Stimulated activated CD4-positive, alpha-beta T cell treated with anti-CD3 and anti-CD28 coated beads, Interleukin-4, amount 100 ng/mL, for 48 hours (primary cell): Measurements from ENCODE around the gene AHRR.
"Not testable (repeated sequence)": the region's sequence is repeated elsewhere in the genome, so short reads cannot be mapped to it uniquely, and the experiment has no call there.

Experiments
- DNase-seq, 2 donors: peaks; one replicate each; pipeline ENCODE4 v3.0.0-alpha.2; 2020; ENCODE audit warnings: low read depth in 2 of 2

AHRR gene

DNA sequence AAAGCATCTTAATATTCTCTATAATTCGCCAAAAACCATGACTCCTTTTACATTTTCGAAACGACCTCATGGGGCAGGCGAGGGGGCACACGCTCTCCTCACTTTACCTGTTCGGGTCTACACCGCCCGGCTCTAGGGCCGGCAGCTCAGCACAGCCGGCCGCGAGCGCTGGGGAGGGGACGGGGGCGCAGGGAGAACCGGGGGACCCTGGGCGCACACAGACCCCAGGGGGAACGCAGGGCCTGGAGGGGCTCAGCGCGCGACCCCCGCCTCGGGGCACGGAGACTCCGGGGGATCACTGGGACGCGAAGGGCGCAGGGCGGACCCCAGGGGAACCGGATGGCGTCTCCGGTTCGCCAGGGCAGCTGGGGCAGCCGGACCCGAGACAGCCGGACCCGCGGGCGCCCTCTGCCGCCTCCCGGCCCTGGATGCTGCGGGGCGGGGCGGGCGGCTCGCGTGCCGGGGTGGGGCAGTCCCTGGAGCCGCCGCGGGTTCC lies at the start of gene AHRR:
Gene AHRR (plus strand): TSS at position 485 of the 496 bp plus-strand sequence. CDS start 22,189 bp downstream, outside the sequence.
- DNase-seq, result peak; percentile 41 to 50

- DNase-seq, result not testable (repeated sequence)
Observed at GRCh38 chr5:271828-272167, 49.7 kb upstream of the AHRR start.

DNA sequence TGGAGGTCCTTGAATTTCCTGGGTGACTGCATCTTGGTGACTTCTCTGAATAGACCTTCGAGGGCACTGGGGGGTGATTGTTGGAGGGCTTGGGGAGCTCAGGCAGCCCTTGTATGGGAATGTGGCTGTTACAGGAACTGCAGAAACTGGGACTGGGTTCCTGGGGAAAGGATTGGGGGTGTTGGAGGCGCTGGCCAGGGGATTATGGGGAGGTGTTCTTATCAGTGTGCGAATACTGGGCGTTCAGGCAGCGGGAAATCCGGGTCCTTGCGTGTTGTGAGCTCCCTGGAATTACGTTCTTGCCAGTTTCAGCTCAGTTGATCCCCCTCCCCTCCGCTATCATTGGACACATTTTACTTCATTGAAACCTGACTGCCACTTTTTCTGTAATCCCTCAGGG lies 48.4 kb upstream of the AHRR start:
- not testable (repeated sequence) for DNase-seq

DNA sequence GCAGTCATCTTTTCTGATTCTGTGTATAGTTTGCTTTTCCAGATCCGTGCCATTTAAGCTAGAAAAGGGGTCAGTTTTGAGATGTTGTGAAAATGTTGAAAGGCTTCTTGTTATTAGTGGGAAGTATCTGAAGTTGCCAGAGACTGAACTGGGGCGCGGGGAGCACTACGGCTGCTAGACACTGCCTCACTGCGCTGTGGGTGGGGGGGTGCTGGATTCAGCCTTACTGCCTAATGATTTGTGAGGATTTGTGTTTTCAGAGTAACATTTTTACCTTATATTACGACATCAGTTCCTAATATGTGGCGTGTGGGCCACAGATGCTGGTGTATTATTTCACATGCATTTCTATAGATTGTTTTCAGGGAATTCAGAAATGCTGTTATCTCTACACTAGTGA lies 48.0 kb upstream of the AHRR start:
- not testable (repeated sequence) for DNase-seq

- DNase-seq, result not testable (repeated sequence)
Observed at GRCh38 chr5:274346-274745, 47.2 kb upstream of the AHRR start.

- DNase-seq, result no peak
Observed at GRCh38 chr5:278646-279045, 42.9 kb upstream of the AHRR start.

- DNase-seq, result not testable (repeated sequence)
Observed at GRCh38 chr5:279051-279665, 42.4 kb upstream of the AHRR start.

DNA sequence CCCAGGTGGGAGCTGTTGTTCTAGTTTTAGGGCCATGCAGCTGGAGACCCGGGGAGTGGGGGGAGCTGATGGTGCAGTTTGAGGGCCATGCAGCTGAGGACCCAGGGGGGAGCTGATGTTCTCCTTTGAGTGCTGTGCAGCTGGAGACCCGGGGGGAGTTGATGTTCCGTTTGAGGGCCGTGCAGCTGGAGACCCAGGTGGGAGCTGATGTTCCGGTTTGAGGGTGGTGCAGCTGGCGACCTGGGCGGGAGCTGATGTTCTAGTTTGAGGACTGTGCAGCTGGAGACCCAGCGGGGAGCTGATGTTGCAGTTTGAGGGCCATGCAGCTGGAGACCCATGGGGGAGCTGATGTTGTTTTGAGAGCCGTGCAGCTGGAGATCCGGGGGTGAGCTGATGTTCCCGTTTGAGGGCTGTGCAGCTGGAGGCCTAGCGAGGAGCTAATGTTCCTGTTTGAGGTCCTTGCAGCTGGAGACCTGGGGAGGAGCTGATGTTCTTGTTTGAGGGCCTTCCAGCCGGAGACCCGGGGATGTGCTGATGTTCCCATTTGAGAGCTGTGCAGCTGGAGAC lies 35.4 kb upstream of the AHRR start:
- DNase-seq, result no peak

GRCh38 chr5:290200-290599 lies 31.3 kb upstream of the AHRR start:
- DNase-seq, result not testable (repeated sequence)

DNA sequence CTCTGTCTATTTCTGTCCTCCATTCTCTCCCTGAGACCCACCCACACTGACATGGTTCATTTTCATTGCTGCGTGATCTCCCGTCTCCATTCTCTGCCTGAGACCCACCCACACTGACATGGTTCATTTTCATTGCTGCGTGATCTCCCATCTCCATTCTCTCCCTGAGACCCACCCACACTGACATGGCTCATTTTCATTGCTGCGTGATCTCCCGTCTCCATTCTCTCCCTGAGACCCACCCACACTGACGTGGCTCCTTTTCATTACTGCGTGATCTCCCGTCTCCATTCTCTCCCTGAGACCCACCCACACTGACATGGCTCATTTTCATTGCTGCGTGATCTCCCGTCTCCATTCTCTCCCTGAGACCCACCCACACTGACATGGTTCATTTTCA lies 30.2 kb upstream of the AHRR start:
- DNase-seq, result not testable (repeated sequence)

- not testable (repeated sequence) for DNase-seq
Observed at GRCh38 chr5:294788-295187, 26.7 kb upstream of the AHRR start.

- DNase-seq, result not testable (repeated sequence)
Observed at GRCh38 chr5:296207-296606, 25.3 kb upstream of the AHRR start.

DNA sequence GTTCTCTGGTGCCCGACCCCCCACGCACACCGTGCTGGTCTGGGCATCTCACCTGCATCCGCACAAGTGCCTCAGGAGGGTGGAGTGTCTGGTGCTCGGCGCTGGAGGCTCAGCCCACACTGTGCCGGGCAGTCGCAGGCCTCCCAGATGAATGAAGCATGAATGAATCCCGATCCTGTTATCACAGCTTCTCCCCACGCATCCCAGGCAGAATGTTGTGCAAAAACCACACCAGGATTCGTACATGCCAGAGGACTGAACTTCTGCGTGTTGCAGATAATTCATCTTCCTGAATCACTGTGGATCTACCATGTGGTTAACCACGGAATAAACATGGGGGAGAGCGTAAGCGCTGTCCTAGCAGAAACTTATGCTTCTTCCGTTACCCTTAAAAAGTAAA lies 24.6 kb upstream of the AHRR start:
- DNase-seq, result not testable (repeated sequence)

DNA sequence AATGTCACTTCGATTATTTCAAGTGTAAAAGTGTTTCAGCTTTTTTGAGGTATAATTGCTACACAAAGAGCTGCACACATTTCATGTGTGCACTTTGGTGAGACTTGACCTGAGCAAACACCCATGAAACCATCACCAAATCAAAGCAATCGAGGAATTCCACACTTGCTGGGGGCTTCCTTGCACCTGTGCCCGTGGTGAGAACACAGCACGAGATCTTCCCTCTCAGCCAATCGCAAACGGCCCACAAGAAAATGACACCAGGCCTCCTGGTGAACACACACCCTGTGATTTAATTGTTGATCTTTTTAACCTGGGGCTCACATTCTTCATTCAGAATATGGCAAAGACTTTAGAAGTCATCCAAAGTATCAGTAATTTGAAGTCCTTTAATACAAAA lies 24.1 kb upstream of the AHRR start:
- DNase-seq, result not testable (repeated sequence)

- not testable (repeated sequence) for DNase-seq
Observed at GRCh38 chr5:297991-298736, 23.4 kb upstream of the AHRR start.

DNA sequence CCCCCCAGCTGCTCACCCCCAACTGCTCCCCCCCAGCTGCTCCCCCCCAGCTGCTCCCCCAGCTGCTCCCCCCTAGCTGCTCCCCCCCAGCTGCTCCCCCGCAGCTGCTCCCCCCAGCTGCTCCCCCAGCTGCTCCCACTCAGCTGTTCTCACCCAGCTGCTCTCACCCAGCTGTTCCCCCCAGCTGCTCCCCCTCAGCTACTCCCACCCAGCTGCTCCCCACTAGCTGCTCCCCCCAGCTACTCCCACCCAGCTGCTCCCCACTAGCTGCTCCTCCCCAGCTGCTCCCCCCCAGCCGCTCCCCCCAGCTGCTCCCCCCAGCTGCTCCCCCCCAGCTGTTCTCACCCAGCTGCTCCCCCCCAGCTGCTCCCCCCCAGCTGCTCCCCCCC lies 22.8 kb upstream of the AHRR start:
- no peak for DNase-seq

DNA sequence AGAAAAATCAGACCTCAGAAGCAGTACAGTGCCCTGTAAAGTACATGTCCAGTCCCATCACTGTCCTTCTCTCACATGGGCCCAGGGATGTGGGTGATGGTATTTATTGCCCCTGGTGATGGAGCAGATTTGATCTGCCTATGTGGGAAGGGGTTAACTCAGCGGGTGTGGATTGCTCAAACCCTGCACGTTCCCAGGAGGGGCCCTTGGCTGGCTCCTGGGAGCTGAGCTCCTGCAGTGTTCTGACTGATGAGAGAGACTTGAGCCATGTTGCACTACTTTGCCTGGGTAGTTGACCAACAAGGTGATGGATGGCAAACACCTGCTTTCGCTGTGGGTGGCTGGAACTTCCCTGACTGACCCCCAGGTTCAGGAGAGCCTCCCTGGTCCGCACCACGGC lies 21.6 kb upstream of the AHRR start:
- DNase-seq, result not testable (repeated sequence)

DNA sequence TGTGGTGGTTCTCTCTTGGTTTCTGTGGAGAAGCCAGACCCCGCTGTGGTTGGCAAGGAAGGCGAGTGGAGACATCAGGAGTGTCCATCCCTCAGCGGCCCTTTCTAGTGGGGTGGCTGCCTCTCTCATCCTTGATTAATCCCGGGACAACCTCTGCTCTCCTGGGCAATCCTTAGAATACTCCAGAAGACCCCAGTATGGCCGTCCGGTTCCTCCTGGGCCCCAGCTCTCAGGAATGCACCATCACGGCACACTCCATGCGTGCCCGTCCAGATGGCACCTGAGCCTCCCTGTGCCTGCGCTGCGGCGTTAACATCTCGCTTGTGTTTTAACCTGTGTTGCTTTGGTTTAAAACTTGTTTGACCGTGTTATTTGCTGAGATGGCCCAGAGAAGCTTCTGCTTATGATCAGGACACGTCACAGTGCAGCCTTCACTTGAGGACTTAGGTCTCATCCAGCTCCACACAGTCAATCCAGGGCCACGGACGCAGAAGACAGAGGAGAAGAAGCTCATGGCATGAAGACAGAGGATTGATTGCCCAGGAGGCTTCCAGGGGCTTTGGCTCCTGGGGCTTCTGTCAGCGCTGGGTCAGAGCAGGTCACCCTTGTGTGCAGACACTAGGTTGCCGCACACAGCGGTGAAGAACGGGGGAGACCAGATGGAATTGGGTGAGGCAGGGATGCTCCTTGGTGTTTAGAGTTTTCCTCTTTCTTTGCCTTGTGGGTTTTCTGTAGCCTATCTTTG lies 20.7 kb upstream of the AHRR start:
- not testable (repeated sequence) for DNase-seq

DNA sequence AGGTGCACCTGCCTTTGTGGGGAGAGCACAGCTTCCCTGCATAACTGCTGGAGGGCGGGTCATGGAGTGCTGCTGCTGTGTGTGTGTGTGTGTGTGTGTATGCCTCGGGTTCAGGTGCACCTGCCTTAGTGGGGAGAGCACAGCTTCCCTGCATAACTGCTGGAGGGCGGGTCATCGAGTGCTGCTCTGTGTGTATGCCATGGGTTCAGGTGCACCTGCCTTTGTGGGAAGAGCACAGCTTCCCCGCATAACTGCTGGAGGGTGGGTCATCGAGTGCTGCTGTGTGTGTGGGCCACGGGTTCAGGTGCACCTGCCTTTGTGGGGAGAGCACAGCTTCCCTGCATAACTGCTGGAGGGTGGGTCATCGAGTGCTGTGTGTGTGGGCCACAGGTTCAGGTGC lies 19.1 kb upstream of the AHRR start:
- not testable (repeated sequence) for DNase-seq

DNA sequence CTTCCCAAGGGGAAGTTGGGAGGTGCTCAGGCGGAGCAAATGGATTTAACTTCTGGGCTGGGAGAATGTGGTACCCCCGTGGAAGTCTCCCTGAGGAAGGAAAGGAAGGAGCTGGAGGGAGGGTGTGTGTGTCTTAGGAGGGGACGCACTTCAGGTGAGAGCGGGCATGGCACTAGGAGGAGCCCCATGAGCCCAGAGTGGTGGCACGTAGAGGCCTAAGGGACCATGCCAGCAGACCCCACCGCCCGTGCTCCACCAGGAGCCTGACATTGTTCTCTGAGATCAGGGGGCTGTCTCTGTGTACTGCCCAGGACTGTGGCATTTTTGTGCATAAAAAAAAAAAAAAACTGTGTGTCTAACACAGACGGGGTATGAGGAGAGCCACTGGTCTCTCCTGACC lies 18.5 kb upstream of the AHRR start:
- no peak for DNase-seq

- DNase-seq, result not testable (repeated sequence)
Observed at GRCh38 chr5:303741-304140, 17.8 kb upstream of the AHRR start.

- no peak for DNase-seq
Observed at GRCh38 chr5:305050-305449, 16.5 kb upstream of the AHRR start.
